Stimulated activated CD4-positive, alpha-beta T cell treated with anti-CD3 and anti-CD28 coated beads, Interleukin-1b, Interleukin-23, amount 100 ng/mL, for 48 hours (primary cell): ENCODE data around the gene AVP.

Experiments
- DNase-seq: peaks from one replicate; pipeline ENCODE4 v3.0.0-alpha.2; 2020

AVP gene

DNA sequence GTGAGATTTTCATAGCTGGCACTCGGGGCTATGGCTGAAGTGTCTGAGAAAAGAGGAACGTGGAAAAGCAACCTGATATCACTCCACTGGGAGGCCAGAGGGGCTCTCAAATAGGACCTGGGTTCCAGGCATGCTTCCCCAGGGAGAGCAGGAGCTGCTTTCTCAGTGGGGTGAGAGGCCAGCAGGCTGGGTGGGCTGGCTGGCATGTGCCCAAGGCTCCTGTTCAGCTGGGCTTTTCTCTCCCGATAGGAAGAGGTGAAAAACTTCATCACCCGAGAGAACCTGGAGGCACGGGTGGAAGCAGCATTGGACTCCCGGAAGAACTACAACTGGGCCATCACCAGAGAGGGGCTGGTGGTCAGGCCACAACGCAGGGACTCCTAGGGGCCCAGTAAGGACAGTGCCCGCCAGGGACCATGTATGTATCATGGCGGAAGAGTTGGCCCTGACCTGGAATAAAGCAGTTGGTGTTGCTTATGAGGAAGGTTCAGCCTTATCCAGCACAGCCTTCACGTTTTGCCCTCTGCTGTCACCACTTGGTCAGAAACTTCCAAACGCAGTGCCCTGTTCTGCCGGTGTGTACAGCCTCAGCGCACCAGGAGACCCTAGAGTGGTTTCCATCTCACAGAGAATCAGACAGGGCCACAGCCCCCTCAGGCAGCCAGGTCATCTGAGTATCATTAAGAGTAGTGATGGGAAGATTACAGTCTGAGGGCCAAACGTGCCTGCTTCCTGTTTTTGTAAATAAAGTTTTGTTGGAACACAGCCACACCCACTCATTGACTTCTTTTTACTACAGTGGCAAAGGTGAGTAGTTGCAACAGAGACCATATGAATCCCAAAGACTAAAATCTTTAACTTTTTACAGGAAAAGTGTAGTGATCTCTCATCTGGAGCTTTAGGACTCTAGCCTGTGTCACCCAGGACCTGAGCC lies 36.8 kb downstream of the AVP start:
- no peak for DNase-seq

DNA sequence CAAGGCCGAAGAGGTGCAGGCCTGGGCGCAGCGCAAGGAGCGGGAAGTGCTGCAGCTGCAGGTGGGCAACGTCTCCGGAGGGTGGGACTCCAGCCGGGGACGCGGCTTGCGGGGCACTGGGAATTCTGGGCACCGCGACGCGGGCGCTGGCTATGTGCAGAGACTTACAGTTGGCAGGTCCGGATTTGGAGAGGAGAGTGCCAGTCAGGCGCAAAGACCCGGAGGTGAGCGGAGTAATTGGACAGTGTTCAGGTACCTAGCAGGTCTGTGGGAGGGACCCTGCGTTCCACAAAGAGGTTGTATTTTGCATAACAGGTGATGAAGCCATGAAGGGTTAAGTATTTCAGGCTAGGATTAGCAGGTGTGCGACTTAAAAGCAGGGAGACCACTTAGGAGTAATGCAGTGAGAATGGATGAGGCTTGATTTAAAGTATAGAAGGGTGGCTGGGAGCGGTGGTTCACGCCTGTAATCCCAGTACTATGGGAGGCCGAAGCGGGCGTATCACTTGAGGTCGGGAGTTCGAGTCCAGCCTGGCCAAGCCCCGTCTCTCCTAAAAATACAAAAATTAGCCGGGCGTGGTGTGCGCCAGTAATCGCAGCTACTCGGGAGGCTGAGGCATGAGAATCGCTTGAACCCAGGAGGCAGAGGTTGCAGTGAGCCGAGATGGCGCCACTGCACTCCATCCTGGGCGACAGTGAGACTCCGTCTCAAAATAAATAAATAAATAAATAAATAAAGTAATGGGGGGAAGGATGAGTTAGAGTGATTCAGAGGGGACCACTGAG lies 37.7 kb downstream of the AVP start:
- no peak for DNase-seq

DNA sequence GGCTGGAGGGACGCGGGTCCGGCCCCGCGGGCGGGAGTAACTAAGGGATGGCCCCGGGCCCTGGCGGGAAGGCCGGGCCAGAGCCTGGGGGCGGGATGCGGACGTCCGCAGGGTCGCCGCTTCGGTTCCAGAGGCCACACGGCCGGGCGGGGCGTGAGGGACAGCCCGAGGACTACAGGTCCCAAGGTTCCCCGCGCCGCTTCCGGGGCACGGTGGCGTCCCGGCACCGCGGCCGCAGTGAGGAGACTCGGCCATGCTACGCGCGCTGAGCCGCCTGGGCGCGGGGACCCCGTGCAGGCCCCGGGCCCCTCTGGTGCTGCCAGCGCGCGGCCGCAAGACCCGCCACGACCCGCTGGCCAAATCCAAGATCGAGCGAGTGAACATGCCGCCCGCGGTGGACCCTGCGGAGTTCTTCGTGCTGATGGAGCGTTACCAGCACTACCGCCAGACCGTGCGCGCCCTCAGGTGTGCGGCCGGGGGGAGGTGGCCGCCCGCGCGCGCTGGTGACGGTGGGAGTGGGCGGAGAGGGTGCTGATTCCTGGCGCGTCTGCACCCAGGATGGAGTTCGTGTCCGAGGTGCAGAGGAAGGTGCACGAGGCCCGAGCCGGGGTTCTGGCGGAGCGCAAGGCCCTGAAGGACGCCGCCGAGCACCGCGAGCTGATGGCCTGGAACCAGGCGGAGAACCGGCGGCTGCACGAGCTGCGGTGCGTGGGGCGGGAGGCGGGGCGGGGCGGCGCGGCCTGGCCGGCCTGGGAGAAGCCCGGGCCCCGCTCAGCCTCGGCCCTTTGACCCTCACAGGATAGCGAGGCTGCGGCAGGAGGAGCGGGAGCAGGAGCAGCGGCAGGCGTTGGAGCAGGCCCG lies 38.5 kb downstream of the AVP start, which contains the start of gene MRPS26:
Gene MRPS26, plus strand, starts transcription at position 237 of the 861 bp plus-strand sequence. Its CDS starts 17 bp downstream, at position 254.
- peak; percentile 80 for DNase-seq

DNA sequence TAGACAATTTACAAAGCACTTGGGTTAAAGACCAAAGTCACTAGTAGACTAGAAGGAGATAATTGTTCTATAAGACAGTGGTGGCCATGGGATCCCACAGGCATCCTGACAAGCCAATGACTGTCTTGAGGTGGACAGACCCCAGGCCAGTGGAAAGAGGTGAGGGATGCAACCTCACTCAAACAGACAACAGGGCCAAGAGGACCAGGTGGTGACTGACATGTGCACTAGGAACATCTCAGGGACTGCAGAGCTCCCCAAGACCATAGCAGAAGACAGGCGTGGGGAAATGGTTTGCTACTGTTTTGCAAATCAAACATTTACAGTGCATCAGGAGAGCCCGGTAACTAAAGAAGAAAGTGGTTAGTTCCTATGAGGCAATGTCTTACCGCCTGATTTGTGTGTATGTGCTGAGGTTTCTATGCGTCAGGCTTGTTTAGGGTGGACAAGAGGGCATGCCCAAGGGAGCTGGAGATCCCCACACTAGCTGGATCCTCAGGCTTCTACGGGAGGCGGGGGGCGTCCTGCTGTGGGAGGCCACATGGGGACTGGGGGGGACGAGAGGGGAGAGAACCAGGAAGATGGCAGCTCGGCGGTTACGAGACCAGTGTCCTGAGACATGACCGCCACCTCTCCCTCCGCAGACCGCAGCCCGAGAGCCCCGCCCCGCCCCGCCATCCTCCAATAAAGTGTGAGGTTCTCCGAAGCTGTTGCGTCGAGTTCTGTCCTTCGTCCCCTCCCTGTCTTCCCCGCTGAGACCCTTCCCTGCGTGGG lies 39.3 kb downstream of the AVP start:
- DNase-seq, result peak; percentile 64

DNA sequence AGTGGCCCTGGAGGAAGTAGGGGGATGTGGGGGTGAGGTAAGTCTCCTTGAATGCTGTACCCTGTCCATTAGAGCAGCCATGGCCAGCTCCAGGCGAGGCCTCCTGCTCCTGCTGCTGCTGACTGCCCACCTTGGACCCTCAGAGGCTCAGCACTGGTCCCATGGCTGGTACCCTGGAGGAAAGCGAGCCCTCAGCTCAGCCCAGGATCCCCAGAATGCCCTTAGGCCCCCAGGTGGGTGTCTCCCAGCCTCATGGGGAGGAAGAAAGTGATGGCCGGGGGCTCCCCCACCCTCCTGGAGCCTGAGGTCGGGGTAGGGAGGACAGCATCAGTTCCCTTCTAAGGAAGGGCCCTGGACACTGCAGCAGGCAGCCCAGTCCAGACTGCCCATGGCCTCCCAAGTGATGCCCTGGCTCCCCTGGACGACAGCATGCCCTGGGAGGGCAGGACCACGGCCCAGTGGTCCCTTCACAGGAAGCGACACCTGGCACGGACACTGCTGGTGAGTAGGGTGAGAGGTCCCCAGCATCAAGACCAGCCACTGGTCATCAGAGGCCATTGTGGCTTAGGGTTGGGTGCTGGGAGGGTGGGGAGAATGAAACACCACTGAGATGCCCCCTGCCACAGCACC lies 40.1 kb downstream of the AVP start:
- no peak for DNase-seq

DNA sequence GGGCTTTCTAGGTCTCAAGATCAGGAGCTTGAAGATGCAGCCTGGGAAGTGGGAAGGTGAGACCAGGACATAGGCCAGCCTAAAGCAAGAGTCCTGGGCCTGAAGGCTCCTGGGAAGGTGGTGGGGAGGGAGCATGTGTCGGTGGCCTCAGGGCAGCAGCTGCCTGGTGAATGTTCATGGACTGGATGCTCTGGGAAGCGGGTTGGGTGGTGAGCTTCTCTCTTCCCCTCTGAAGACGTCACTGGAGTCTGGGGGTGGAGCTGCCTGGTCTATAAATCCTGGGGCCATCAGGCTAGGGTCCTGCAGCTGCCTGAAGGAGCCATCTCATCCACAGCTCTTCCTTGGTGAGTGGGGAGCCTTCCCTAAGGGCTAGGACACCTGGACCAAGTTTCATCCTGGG lies 41.2 kb downstream of the AVP start, which contains the start of gene GNRH2:
Gene GNRH2, plus strand, starts transcription at position 301 of the 400 bp plus-strand sequence. CDS start 793 bp downstream, outside the sequence.
- DNase-seq, result no peak

DNA sequence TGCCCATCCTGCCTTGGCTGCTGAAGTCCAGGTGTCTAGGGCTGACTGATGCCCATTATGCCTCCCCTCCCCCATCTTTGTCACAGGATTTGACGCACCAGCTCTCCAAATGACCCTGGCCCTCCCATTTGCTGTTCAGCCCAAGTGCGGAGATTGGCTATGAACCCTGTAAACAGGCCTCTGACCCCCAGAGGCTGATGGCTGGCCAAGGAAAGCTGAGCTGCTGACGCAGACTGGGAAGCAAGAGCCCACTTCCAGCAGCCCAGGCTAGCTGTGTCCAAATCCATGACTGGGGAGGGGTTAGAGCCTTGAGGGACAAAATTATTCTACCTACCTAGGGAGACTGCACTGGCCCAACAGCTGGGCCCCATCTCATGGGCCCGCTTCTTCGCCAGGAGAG lies 41.9 kb downstream of the AVP start:
- DNase-seq, result no peak

DNA sequence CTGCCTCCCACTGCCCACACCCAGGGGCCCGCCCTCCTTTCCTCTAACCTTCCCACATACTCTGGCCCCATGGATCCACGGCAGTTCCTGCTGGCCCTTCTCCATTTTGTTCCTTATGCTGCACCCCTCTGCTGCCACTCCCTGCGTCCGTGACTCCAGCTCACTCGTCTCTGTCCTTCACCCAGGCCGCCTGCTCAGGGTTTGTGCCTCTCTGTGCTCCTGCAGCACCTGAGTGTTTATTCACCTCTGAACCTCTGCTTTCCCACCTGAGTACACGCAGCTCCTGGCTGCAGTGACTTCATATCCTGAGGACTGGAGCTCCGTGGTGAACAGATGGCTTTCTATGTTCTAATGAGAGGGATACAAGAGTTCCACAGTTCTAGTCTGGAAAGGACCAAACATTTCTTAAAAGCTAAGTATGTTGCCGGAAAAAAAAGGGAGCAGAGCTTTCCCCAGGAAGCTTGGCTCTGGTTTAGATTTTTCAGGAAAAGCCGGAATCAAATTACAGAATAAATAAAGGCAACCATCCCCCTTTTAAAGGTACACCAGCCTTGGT lies 42.6 kb downstream of the AVP start:
- DNase-seq, result no peak

DNA sequence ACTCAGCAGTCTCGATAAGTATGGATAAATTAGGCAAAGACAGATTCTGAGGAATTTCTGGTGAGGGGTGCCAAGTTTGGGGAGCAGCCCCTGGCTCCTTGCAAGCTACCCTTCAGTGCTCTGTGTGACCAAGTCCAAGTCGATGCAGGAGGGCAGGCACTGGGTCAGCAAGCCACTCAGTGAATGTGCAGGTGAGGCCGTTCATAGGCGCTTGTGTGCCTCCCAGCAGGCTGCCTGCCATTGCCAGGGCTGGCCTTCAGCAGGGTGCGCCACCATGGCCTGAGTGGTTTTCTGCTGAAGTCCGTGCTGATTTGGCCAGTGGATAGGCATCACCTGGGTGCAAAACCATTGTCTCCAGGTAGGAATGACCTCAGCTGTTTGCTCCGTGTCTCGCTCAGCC lies 44.4 kb downstream of the AVP start:
- no peak for DNase-seq

DNA sequence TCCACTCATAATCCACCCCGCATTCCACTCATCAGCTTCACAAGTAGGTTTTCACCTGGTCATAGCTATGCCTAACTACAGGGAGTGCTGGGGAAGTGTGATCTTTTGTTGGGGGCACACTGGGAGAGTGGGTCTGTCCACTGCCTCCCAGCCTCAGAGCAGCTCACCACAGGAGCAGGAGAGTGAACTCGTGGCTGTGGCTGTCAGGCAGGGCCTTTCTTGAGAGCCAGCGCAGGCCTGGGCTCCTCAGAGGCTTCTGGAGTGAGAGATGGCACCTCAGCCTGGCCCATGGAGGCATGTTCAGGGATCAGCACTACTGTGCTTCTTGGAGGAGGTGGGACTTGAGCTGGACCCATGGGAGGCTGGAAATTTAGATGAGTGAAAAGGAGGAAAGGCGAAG lies 45.1 kb downstream of the AVP start:
- no peak for DNase-seq

DNA sequence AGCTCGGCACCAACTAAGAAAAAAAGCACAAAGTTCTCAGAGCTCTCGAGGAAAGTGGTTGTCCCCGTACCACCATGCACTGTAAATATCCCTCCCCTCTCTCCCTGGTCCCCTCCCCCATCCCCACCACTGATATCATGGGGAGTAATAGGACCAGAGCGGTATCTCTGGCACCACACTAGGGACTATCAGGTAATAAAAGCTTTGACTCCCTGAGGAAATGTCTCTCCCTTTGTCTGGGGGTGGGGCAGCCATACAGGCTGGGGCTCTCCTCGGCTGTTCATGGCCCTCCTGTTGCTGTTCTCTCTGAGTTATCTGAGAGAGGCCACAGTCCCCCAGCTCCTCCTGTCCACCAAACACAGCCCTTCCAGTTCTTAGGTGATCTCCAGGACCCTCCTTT lies 46.1 kb downstream of the AVP start:
- DNase-seq, result no peak

DNA sequence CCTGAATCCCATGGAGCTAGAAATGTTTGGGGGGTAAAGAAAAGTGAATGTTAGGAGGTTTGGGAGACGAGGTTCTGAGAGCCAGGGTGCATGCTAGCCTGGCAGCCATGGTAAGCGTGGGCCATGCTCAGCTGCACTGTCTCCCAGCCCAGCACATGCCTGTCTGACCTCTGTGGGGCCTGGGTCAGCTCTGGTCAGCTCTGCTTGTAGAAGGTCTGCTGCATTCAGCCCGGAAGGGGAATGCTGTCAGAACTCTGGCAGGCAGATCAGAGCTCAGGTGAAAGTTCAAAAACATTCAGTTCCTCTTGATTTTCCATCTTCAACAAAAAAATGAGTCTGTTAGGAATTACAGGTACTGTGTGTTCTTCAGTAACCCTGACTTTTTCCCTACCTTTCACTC lies 46.9 kb downstream of the AVP start:
- DNase-seq, result no peak

DNA sequence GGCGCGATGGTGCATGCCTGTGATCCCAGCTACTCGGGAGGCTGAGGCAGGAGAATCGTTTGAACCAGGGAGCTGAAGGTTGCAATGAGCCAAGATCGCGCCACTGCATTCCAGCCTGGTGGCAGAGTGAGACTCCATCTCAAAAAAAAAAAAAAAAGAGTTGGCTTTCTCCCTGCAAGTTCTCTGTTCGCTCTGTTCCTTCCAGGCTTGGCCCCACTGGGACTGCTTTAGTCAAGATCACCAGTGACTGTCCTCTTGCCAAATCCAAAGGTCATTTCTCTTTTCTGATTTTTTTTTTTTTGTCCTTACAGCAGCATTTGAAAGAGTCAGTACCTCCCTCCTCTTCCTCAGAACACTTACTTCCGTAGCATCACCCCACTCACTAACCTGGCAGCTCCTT lies 51.9 kb downstream of the AVP start:
- DNase-seq, result no peak
